CD14-positive monocyte (primary cell): ENCODE measurements around the gene MAPK8IP2. TPM values are rescaled to one million over a fixed set of nuclear protein-coding genes. Genes with fewer than 3 reads are reported as not detected.
A peak's percentile ranks its signal among the peaks of the same experiment; 100 is the strongest.

ENCODE experiments used
- DNase-seq, 3 donors: peaks; one replicate each; pipeline ENCODE4 v3.0.0-alpha.2; 2011 to 2022
- H2AFZ ChIP-seq: 2 replicates; pipeline ENCODE4 v1.6.0; 2012; ENCODE audit warnings: mild to moderate bottlenecking, low read depth, low read length, inconsistent platforms; ENCODE audit not compliant: insufficient read depth, poor library complexity, severe bottlenecking
- H3K27ac ChIP-seq, 2 donors: 1 replicate in 1 of 2; 2 replicates in 1 of 2; pipeline ENCODE4 v1.5.1; 2012 to 2013; ENCODE audit warnings: low read length in 2 of 2, control low read depth in 1 of 2, inconsistent platforms in 1 of 2, low read depth in 1 of 2, mild to moderate bottlenecking in 1 of 2
- H3K27me3 ChIP-seq, 2 donors: one replicate each; pipeline versions ENCODE4 v1.6.0 to v1.6.1; 2011 to 2013; ENCODE audit warnings: low read length in 2 of 2; ENCODE audit not compliant: control insufficient read depth in 2 of 2, insufficient read depth in 2 of 2
- H3K36me3 ChIP-seq, 2 donors: replicated peaks in 1 of 2; 1 replicate in 1 of 2; 2 replicates in 1 of 2; pipeline versions ENCODE4 v1.5.1 to v1.6.1; 2012 to 2013; ENCODE audit warnings: low read length in 2 of 2, control low read depth in 1 of 2, inconsistent platforms in 1 of 2, mild to moderate bottlenecking in 1 of 2; ENCODE audit not compliant: insufficient read depth in 2 of 2, control insufficient read depth in 1 of 2
- H3K4me1 ChIP-seq, 2 donors: 1 replicate in 1 of 2; 2 replicates in 1 of 2; pipeline versions ENCODE4 v1.5.1 to v1.6.1; 2012 to 2013; ENCODE audit warnings: low read length in 2 of 2, control low read depth in 1 of 2, inconsistent platforms in 1 of 2, mild to moderate bottlenecking in 1 of 2, moderate library complexity in 1 of 2; ENCODE audit not compliant: insufficient read depth in 2 of 2, control insufficient read depth in 1 of 2
- H3K4me2 ChIP-seq: replicated peaks from 2 replicates; pipeline ENCODE3; 2012; ENCODE audit warnings: low read length, moderate library complexity, mild to moderate bottlenecking; ENCODE audit not compliant: poor library complexity, severe bottlenecking; ENCODE audit errors: extremely low read depth
- H3K4me3 ChIP-seq, 3 experiments: fragments of 200-600 bp in 1 of 3; sonication (generic) in 1 of 3; replicated peaks in 1 of 3; 1 replicate in 2 of 3; 2 replicates in 1 of 3; pipeline ENCODE4 v1.5.1; 2011 to 2013; ENCODE audit warnings: low read length in 3 of 3, mild to moderate bottlenecking in 3 of 3, control low read depth in 2 of 3, low read depth in 2 of 3, inconsistent platforms in 1 of 3, moderate library complexity in 1 of 3
- H3K79me2 ChIP-seq: 2 replicates; pipeline ENCODE4 v1.6.0; 2012; ENCODE audit warnings: mild to moderate bottlenecking, control low read depth, inconsistent platforms, low read length, moderate library complexity; ENCODE audit not compliant: insufficient read depth
- H3K9ac ChIP-seq: 2 replicates; pipeline ENCODE4 v1.6.0; 2017; ENCODE audit warnings: low read length, mild to moderate bottlenecking; ENCODE audit not compliant: insufficient read depth, poor library complexity, severe bottlenecking
- H3K9me3 ChIP-seq, 2 donors: replicated peaks in 1 of 2; 1 replicate in 1 of 2; 2 replicates in 1 of 2; pipeline versions ENCODE4 v1.5.1 to v1.6.1; 2012 to 2013; ENCODE audit warnings: low read length in 2 of 2, control low read depth in 1 of 2; ENCODE audit not compliant: control insufficient read depth in 1 of 2, insufficient read depth in 1 of 2
- H4K20me1 ChIP-seq: 2 replicates; pipeline ENCODE4 v1.6.0; 2012; ENCODE audit warnings: mild to moderate bottlenecking, low read length, control low read depth, moderate library complexity; ENCODE audit not compliant: insufficient read depth
- H3K27ac Mint-ChIP-seq, 7 donors: one replicate each; pipeline ENCODE4 v1.8.0; 2020; ENCODE audit warnings: mild to moderate bottlenecking in 7 of 7, mixed read lengths in 7 of 7, moderate library complexity in 6 of 7, inconsistent platforms in 2 of 7
- H3K27me3 Mint-ChIP-seq, 3 donors: one replicate each; pipeline ENCODE4 v1.8.0; 2021 to 2022; ENCODE audit warnings: low read depth in 3 of 3, mild to moderate bottlenecking in 3 of 3, mixed read lengths in 3 of 3, moderate library complexity in 3 of 3, inconsistent platforms in 1 of 3
- H3K36me3 Mint-ChIP-seq, 2 donors: one replicate each; pipeline ENCODE4 v1.8.0; 2020; ENCODE audit warnings: mixed read lengths in 2 of 2, inconsistent platforms in 1 of 2, mild to moderate bottlenecking in 1 of 2
- H3K4me1 Mint-ChIP-seq: one replicate; pipeline ENCODE4 v1.8.0; 2020; ENCODE audit warnings: mild to moderate bottlenecking, mixed read lengths
- H3K4me3 Mint-ChIP-seq, 2 donors: one replicate each; pipeline ENCODE4 v1.8.0; 2020; ENCODE audit warnings: mild to moderate bottlenecking in 2 of 2, mixed read lengths in 2 of 2, moderate library complexity in 1 of 2
- H3K9me3 Mint-ChIP-seq, 7 donors: one replicate each; pipeline ENCODE4 v1.8.0; 2020 to 2022; ENCODE audit warnings: mixed read lengths in 7 of 7, mild to moderate bottlenecking in 6 of 7, moderate library complexity in 6 of 7, inconsistent platforms in 2 of 7
- CTCF ChIP-seq: fragments of 200-600 bp; IDR thresholded peaks from one replicate; pipeline ENCODE4 v1.8.0; 2022; ENCODE audit warnings: antibody characterized with exemption, mild to moderate bottlenecking
- WGBS: methylation state at CpG from one replicate; pipeline ENCODE4 v1.1.5; 2013; ENCODE audit warnings: missing lambda C conversion rate; ENCODE audit not compliant: insufficient coverage; 5-methylcytosine and 5-hydroxymethylcytosine counted together
- intact Hi-C, 2 donors: fragments of 100-400 bp; cut with micrococcal nuclease; formaldehyde crosslinking; loops; one replicate each; pipeline versions ENCODE4 v1.15.0 to v1.15.1; 2023
- polyA plus RNA-seq, 3 donors: library from polyadenylated mRNA; depleted of rRNA in 1 of 3; unstranded in 2 of 3; stranded (reverse) in 1 of 3; fragments of 300-500 nt in 2 of 3; fragments of >200 nt in 1 of 3; fragmentation: Illumina TruSeq in 2 of 3; gene quantifications; 1 replicate in 2 of 3; 2 replicates in 1 of 3; pipeline ENCODE4 v1.2.3, GENCODE V29; 2012 to 2021

MAPK8IP2 gene
- polyA plus RNA-seq, 3 donors, result 0.17 TPM; not detected in 2

- no peak for DNase-seq
- H3K4me1 Mint-ChIP-seq, result peaks cover 8% of the 10 kb centered on the region
- Histone ChIP-seq H3K4me1 (no peaks in the 10 kb centered on the region), H3K9me3 (no peaks in the 10 kb centered on the region), H3K4me3 (no peak overlapping the region), H4K20me1 (no peaks in the 10 kb centered on the region), H3K4me2 (no peak overlapping the region), H3K27ac (no peak overlapping the region), H3K36me3 (no peaks in the 10 kb centered on the region), H3K9ac (no peak overlapping the region), H2AFZ (no peak overlapping the region), H3K79me2 (no peaks in the 10 kb centered on the region), H3K27me3 (peaks cover 0 to 12% of the 10 kb centered on the region in 2 donors)
- 96% methylated on average over 18 of the region's 26 CpGs for WGBS
- no peaks in the 10 kb centered on the region for H3K36me3 Mint-ChIP-seq
- intact Hi-C loops, result no loop called here
- TF ChIP-seq CTCF, result no peak
- H3K27ac Mint-ChIP-seq, result no peak overlapping the region
- H3K9me3 Mint-ChIP-seq, result peaks cover 0 to 4% (median 0%) of the 10 kb centered on the region in 7 donors
- H3K4me3 Mint-ChIP-seq, result peak overlapping the region in 1 of 2 donors; percentile 39
- peaks cover 29 to 59% (median 38%) of the 10 kb centered on the region in 3 donors for H3K27me3 Mint-ChIP-seq
Observed at GRCh38 chr22:50611341-50612060, 10.9 kb downstream of the MAPK8IP2 start.

GRCh38 chr22:50612168-50612527 is 11.6 kb downstream of the MAPK8IP2 start:
- no peak overlapping the region for H3K9ac ChIP-seq
- H3K9me3 ChIP-seq, result no peaks in the 10 kb centered on the region
- intact Hi-C loops, result no loop called here
- H3K27me3 ChIP-seq, result peaks cover 0 to 12% of the 10 kb centered on the region in 2 donors
- no CpG with 5 or more reads among the region's 6 CpGs for WGBS
- Mint-ChIP-seq H3K27me3 (peaks cover 27 to 53% (median 35%) of the 10 kb centered on the region in 3 donors), H3K9me3 (peaks cover 0 to 4% (median 0%) of the 10 kb centered on the region in 7 donors), H3K4me1 (peaks cover 8% of the 10 kb centered on the region), H3K4me3 (peak overlapping the region in 1 of 2 donors; percentile 39), H3K27ac (peak overlapping the region in 2 of 7 donors; percentile 1 to 59), H3K36me3 (no peaks in the 10 kb centered on the region)
- H3K27ac ChIP-seq, result no peak overlapping the region
- H3K79me2 ChIP-seq, result no peaks in the 10 kb centered on the region
- H3K4me2 ChIP-seq, result no peak overlapping the region
- H2AFZ ChIP-seq, result no peak overlapping the region
- no peaks in the 10 kb centered on the region for H3K36me3 ChIP-seq
- H4K20me1 ChIP-seq, result no peaks in the 10 kb centered on the region
- no peaks in the 10 kb centered on the region for H3K4me1 ChIP-seq
- TF ChIP-seq CTCF, result no peak
- no peak for DNase-seq
- H3K4me3 ChIP-seq, result no peak overlapping the region
